Frontal cortex (tissue), 4 donors: Measurements from ENCODE around the gene ERGIC1. TPM values are rescaled to one million over a fixed set of nuclear protein-coding genes. Genes with fewer than 3 reads are reported as not detected.

ENCODE experiments used
- DNase-seq, 2 donors: peaks; one replicate each; pipeline ENCODE4 v3.0.0; 2012; ENCODE audit warnings: low spot score in 2 of 2
- FAIRE-seq: peaks from 2 replicates; lab custom pipeline; 2012; peaks lifted over from hg19 to GRCh38; lab: Jason Lieb, UNC
- total RNA-seq: library from RNA; depleted of rRNA; stranded (reverse); fragments of >200 nt; gene quantifications from one replicate; pipeline ENCODE4 v1.2.3, GENCODE V29; 2014
- donor health status: control.
- donor health status: control.
- donor health status: control.

Gene ERGIC1
- total RNA-seq, 1 donor from 2014 or later = 33.0 TPM

DNA sequence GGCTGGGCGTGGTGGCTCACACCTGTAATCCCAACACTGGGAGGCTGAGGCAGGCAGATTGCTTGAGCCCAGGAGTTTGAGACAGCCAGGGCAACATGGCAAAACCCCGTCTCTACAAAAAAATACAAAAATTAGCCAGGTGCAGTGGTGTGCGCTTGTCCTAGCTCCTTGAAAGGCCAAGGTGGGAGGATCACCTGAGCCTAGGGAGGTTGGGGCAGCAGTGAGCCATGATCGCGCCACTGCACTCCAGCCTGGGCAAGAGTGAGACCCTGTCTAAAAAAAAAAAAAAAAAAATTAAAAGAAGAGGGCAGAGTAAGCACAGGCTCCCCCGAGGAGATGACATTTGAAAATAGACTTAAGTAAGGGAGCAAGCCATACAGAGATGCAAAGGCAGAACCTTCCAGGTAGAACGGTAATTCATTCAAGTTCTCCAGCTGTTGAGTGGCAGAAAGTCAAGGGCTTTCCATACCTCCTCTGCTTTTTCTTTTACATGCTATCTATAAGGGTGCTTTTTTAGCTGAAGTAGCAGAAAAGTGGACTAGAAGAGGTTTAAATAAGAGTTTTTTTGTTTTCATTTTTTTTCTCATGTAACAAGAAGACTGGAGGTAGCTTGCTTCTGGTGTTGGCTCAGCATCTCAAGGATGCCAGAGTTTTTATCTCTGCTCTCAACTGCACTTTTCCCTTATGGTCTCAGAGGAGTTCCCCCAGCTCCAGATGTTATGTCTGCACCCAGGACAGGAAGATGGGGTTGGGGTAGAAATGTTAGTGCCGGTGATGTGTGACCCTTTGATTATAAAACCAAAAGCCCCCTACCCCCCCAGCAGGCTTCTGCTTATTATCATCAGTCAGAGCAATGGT lies 40.8 kb downstream of the ERGIC1 start:
- FAIRE-seq (no peak), DNase-seq (no peak)

GRCh38 chr5:172875505-172876279 lies 41.6 kb downstream of the ERGIC1 start:
- no peak for FAIRE-seq
- no peak for DNase-seq

- no peak for DNase-seq
- no peak for FAIRE-seq
Observed at GRCh38 chr5:172876578-172876977, 42.5 kb downstream of the ERGIC1 start.

DNA sequence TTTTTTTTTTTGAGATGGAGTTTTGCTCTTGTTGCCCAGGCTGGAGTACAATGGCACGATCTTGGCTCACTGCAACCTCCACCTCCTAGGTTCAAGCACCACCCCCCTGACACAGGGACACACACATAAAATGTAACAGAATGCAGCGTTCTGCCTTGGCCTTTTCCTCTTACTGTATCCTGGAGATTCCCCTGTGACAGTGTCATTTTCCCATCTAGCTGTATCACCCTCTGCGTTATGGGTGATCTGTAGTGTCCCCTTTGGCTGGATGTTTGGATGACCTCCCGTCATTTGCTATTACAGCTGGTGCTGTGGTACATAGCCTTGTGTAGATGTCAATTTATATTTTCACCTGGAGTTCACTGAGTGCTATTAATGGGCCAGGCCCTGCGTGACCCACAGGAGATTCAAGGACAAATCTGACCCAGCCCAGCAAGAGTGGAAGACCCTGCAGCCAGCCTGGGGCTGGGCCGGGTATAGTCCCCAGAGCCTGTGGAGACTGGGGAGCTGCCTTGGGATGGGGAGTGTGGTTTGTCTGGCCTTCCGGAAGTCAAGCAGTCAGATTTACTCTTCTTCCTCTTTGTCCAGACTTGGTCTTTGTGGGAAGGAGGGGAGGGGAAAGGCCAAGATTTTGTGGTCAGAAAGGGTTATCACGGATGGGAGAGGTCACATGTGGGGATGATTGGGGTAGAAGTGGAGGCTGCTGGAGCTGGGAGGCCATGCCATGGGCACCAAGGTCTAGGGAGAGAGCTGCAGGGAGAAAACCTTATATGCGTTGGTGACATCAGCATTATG lies 43.6 kb downstream of the ERGIC1 start:
- no peak for DNase-seq
- no peak for FAIRE-seq

DNA sequence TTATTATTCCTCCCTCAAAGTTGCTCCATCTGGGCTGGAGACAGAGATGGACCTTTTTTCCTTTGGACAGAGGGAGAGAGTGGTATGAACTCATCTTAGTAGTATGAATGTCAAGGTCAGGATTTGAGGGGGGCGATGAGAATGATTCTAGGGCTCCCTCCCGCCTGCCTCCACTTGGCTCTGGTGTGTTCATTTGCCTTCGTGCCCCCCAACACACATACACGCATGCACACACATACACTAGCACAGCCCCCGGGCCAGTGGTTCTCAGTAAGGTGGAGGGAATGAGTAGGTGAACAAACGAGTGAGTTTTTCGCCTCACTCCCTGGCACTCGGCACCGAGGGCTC lies 44.5 kb downstream of the ERGIC1 start:
- FAIRE-seq = no peak
- DNase-seq = no peak

DNA sequence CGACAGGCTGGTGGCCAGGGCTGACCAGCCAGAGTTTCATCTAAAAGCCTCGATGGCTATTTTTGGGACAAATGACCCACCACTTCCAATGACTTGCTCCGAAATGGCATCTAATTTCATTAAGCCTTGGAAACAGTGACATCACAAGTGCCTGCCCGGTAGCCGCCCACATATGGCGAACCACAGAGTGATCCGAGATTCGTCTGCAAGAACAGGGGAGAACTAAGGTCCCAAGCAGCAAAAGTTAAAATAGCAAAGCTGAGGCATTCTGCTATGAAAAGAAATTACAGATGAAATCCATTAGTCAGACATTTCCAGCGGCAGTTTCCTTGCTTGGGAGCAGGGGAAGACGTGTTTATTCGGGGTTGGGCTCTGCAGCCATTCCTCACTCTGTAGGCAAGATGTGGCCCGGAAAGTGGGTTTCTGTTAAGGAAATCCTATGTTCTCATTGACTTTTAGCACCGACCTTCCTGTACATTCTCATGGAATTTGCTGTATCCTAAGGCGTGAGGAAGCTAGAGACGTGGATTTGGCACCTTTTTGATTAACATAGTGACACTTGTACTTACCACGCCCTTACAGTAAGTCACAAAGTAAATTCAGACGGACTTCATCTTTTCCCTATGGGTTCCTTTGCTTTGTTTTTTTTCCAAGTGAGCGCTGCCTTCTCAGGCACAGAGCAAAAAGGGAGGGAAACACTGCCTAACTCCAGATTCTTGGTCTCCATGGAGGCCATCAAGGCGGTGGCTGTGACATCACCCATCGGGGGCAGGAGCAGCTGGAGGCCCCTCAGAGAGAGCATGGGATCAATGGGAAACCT lies 45.1 kb downstream of the ERGIC1 start:
- peak in 1 of 2 donors; percentile 16 for DNase-seq

DNA sequence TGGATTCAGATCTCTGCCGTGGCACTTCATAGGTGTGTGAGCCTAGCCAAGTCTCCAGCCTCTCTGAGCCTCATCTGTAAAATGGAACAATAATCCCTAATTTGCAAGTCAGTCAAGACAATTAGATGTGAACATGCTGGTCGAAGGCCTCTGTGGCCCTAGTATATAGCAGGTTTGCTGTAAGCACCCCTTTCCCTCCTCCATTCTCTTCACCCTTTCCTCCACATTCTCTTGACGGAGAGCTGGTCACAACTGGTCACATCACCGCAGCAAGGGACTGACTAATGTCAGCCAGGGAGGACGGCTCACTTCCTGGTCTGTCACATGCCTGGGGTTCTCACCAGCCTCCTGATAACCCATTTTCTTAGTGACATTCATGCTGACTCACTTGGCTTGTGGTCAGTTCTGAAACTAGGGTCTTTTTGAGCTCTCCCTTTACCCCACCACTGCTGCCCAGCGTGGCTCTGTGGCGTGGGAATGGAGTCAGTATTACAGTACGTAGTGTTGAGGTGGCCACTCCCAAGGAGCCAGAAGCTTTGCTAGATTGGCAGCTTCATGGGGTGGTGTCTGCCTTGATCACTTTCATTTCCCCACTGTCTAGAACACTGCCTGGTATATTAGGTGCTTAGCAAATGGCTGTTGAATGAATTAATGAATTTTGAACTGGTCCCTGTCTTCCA lies 47.8 kb downstream of the ERGIC1 start:
- FAIRE-seq (no peak), DNase-seq (no peak)

More for the DNA sequence above, 45.1 kb downstream of the ERGIC1 start:
- FAIRE-seq = no peak

DNA sequence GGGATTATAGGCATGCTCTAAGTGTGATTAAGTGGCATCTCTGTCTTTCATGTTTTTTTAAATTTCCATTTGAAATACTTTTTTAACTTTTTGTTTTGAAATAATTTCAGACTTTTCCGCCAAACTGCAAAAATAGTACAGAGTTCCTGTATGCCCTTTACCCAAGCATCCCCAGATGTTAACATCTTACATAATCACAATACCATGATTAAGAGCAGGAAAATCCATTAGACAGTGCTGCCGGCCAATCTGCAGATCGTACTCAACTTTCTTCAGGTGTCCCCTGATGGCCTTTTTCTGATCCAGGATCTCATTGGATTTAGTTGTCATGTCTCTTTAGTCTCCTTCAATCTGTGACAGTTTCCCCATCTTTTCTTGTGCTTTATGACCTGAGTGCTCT lies 49.0 kb downstream of the ERGIC1 start:
- DNase-seq (no peak), FAIRE-seq (no peak)

GRCh38 chr5:172885597-172886340 lies 51.7 kb downstream of the ERGIC1 start:
- no peak for DNase-seq
- no peak for FAIRE-seq

- FAIRE-seq (no peak), DNase-seq (no peak)
Observed at GRCh38 chr5:172886476-172886875, 52.4 kb downstream of the ERGIC1 start.

GRCh38 chr5:172886974-172887501 lies 53.0 kb downstream of the ERGIC1 start:
- DNase-seq (no peak), FAIRE-seq (no peak)

DNA sequence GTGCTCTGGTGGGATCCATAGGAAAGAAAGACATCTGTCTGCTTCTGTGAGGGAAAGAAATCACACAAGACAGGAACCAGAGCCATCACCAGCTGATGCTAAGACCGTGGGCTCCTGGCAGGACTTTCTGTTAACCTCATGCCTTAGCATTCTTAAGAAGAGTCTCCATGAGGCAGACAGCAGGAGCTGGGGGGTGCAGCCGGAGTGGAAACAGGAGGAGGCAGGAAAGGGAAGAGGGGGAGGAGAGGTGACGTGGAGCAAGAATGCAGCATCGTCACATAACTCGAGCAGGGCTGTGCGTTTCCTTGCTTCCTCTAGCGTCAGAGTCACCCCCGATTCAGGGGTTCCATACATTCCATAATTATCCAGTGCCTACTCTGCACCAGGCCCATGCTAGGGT lies 53.6 kb downstream of the ERGIC1 start:
- FAIRE-seq (no peak), DNase-seq (no peak)

- DNase-seq = no peak
- no peak for FAIRE-seq
Observed at GRCh38 chr5:172890659-172891058, 56.6 kb downstream of the ERGIC1 start.

- FAIRE-seq (no peak), DNase-seq (no peak)
Observed at GRCh38 chr5:172891716-172892421, 57.8 kb downstream of the ERGIC1 start.

GRCh38 chr5:172892713-172893112 lies 58.7 kb downstream of the ERGIC1 start:
- no peak for FAIRE-seq
- no peak for DNase-seq

- DNase-seq (no peak), FAIRE-seq (no peak)
Observed at GRCh38 chr5:172894767-172895388, 60.8 kb downstream of the ERGIC1 start.

- no peak for FAIRE-seq
Observed at GRCh38 chr5:172895549-172895948, 61.5 kb downstream of the ERGIC1 start.

More at GRCh38 chr5:172895549-172895948, 61.5 kb downstream of the ERGIC1 start:
- DNase-seq = no peak
